Measurements from ENCODE around the gene TMEFF2.
A peak's percentile ranks its signal among the peaks of the same experiment; 100 is the strongest.
"Not testable (repeated sequence)": the region's sequence is repeated elsewhere in the genome, so short reads cannot be mapped to it uniquely, and the experiment has no call there.

TMEFF2 gene

GRCh38 chr2:192183296-192183695 is 11.4 kb downstream of the TMEFF2 start:
- no peak for DNase-seq

- DNase-seq = no peak
Measured at GRCh38 chr2:192166946-192167345, 27.8 kb downstream of the TMEFF2 start.

- no peak for DNase-seq
Measured at GRCh38 chr2:192165842-192166241, 28.9 kb downstream of the TMEFF2 start.

GRCh38 chr2:192162392-192163042 is 32.2 kb downstream of the TMEFF2 start:
- DNase-seq = peak in 1 of 2 donors; percentile 51

GRCh38 chr2:192161656-192162290 is 33.0 kb downstream of the TMEFF2 start:
- DNase-seq = no peak

- DNase-seq = no peak
Measured at GRCh38 chr2:192159736-192160135, 35.0 kb downstream of the TMEFF2 start.

GRCh38 chr2:192159208-192159607 is 35.5 kb downstream of the TMEFF2 start:
- no peak for DNase-seq

GRCh38 chr2:192157776-192158175 is 37.0 kb downstream of the TMEFF2 start:
- DNase-seq = no peak

GRCh38 chr2:192155511-192156118 is 39.1 kb downstream of the TMEFF2 start:
- no peak for DNase-seq

GRCh38 chr2:192153561-192153960 is 41.2 kb downstream of the TMEFF2 start:
- no peak for DNase-seq

GRCh38 chr2:192151853-192152252 is 42.9 kb downstream of the TMEFF2 start:
- DNase-seq = no peak

GRCh38 chr2:192150166-192150565 is 44.6 kb downstream of the TMEFF2 start:
- DNase-seq = no peak

- DNase-seq = no peak
Measured at GRCh38 chr2:192148620-192149321, 46.0 kb downstream of the TMEFF2 start.

GRCh38 chr2:192148241-192148619 is 46.5 kb downstream of the TMEFF2 start:
- DNase-seq = no peak

GRCh38 chr2:192146069-192147015 is 48.4 kb downstream of the TMEFF2 start:
- no peak for DNase-seq

- DNase-seq = no peak
Measured at GRCh38 chr2:192145496-192145895, 49.2 kb downstream of the TMEFF2 start.

GRCh38 chr2:192140236-192140839 is 54.4 kb downstream of the TMEFF2 start:
- no peak for DNase-seq

GRCh38 chr2:192139813-192140212 is 54.9 kb downstream of the TMEFF2 start:
- no peak for DNase-seq

GRCh38 chr2:192137451-192137850 is 57.3 kb downstream of the TMEFF2 start:
- DNase-seq = no peak

- not testable (repeated sequence) for DNase-seq
Measured at GRCh38 chr2:192132604-192133003, 62.1 kb downstream of the TMEFF2 start.

- DNase-seq = not testable (repeated sequence)
Measured at GRCh38 chr2:192130312-192130711, 64.4 kb downstream of the TMEFF2 start.

GRCh38 chr2:192128655-192129054 is 66.1 kb downstream of the TMEFF2 start:
- no peak for DNase-seq

All from bone marrow (tissue), 2 donors.